Endodermal cell (in vitro differentiated cells): Measurements from ENCODE around the gene MPST. TPM values are rescaled to one million over a fixed set of nuclear protein-coding genes. Genes with fewer than 3 reads are reported as not detected.
A peak's percentile ranks its signal among the peaks of the same experiment; 100 is the strongest.

Experiments used
- DNase-seq: peaks from one replicate; pipeline ENCODE4 v3.0.0-alpha.2; 2017
- H3K27ac ChIP-seq: 2 replicates; pipeline ENCODE4 v1.5.1; 2013; ENCODE audit warnings: mild to moderate bottlenecking, low read depth, low read length, moderate library complexity
- H3K27me3 ChIP-seq: 2 replicates; pipeline ENCODE4 v1.6.1; 2013; ENCODE audit warnings: mild to moderate bottlenecking, low read length, moderate library complexity; ENCODE audit not compliant: insufficient read depth, control insufficient read depth, poor library complexity, severe bottlenecking
- H3K36me3 ChIP-seq: 2 replicates; pipeline ENCODE4 v1.7.0; 2013; ENCODE audit warnings: mild to moderate bottlenecking, low read length, moderate library complexity; ENCODE audit not compliant: control insufficient read depth, insufficient read depth
- H3K4me1 ChIP-seq: one replicate; pipeline ENCODE4 v1.7.0; 2013; ENCODE audit warnings: low read length; ENCODE audit not compliant: control insufficient read depth, insufficient read depth
- H3K4me3 ChIP-seq: 2 replicates; pipeline ENCODE4 v1.5.1; 2013; ENCODE audit warnings: mild to moderate bottlenecking, low read length, moderate library complexity
- H3K9ac ChIP-seq: 2 replicates; pipeline ENCODE4 v1.6.1; 2013; ENCODE audit warnings: mild to moderate bottlenecking, low read length, moderate library complexity; ENCODE audit not compliant: poor library complexity, severe bottlenecking; ENCODE audit errors: extremely low read depth
- H3K9me3 ChIP-seq: 2 replicates; pipeline ENCODE4 v1.6.1; 2013; ENCODE audit warnings: mild to moderate bottlenecking, low read length, moderate library complexity; ENCODE audit not compliant: control insufficient read depth
- H3K27ac Mint-ChIP-seq: 2 replicates; pipeline ENCODE4 v1.8.0; 2020; ENCODE audit warnings: mixed read lengths
- H3K27me3 Mint-ChIP-seq: 2 replicates; pipeline ENCODE4 v1.8.0; 2021; ENCODE audit warnings: mild to moderate bottlenecking, mixed read lengths; ENCODE audit not compliant: insufficient read depth
- H3K36me3 Mint-ChIP-seq: 2 replicates; pipeline ENCODE4 v1.8.0; 2020; ENCODE audit warnings: low read depth, mixed read lengths
- H3K4me1 Mint-ChIP-seq: 2 replicates; pipeline ENCODE4 v1.8.0; 2020; ENCODE audit warnings: mixed read lengths
- H3K4me3 Mint-ChIP-seq: 2 replicates; pipeline ENCODE4 v1.8.0; 2020; ENCODE audit warnings: mild to moderate bottlenecking, moderate library complexity, mixed read lengths
- H3K9me3 Mint-ChIP-seq: 2 replicates; pipeline ENCODE4 v1.8.0; 2020; ENCODE audit warnings: mild to moderate bottlenecking, mixed read lengths
- WGBS, 2 experiments: methylation state at CpG; one replicate each; pipeline versions ENCODE4 v1.1.5 to v1.1.7; 2013; ENCODE audit warnings: missing lambda C conversion rate in 2 of 2, mixed read lengths in 1 of 2; ENCODE audit not compliant: insufficient coverage in 1 of 2, insufficient read length in 1 of 2; 5-methylcytosine and 5-hydroxymethylcytosine counted together
- total RNA-seq, 2 donors: library from RNA; stranded (reverse); fragmentation: NEBNext Ultra II Directional in 1 of 2; extraction: Animal tissue kit (Norgen Biotek cat#: 25700) in 1 of 2; gene quantifications; 2 replicates in 1 of 2; 3 replicates in 1 of 2; pipeline ENCODE4 v1.2.1, GENCODE V29; 2021
- TF ChIP-seq, protein P1 (sequence below): fragments of 200-600 bp; sonication (generic); conservative IDR thresholded peaks from 2 replicates; pipeline ENCODE4 v1.5.0; 2021; ENCODE audit warnings: antibody characterized with exemption, mild to moderate bottlenecking

MPST gene
- total RNA-seq, 2 donors from 2014 or later: 71.7 to 74.6 TPM

DNA sequence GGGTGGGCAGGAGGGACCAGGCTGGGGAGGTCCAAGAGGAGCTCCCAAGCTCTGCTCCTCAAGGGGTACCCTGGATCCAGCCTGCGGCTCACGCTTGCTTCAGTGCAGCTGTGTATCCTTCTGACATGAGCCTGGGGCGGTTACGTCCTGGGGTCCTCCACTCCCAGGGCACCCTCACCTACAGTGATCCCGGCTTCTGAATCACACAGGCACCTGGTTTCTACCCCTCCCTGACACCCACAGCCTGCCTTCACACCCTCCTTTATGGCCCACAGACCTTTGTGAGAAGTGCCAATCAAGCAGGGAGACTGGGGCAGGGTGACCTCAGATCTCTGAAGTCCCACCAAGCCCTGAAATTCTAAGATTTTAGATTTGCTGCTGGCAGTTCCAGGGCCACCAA, 1.5 kb downstream of the MPST start:
- peaks cover 33% of the 10 kb centered on the region for H3K36me3 Mint-ChIP-seq
- H3K27me3 ChIP-seq: no peaks in the 10 kb centered on the region
- DNase-seq: no peak
- no peaks in the 10 kb centered on the region for H3K27me3 Mint-ChIP-seq
- H3K27ac Mint-ChIP-seq: no peak overlapping the region
- H3K4me3 ChIP-seq: no peak overlapping the region
- H3K9ac ChIP-seq: no peak overlapping the region
- peaks cover 32% of the 10 kb centered on the region for H3K36me3 ChIP-seq
- no peaks in the 10 kb centered on the region for H3K9me3 Mint-ChIP-seq
- TF ChIP-seq, protein P1, sequence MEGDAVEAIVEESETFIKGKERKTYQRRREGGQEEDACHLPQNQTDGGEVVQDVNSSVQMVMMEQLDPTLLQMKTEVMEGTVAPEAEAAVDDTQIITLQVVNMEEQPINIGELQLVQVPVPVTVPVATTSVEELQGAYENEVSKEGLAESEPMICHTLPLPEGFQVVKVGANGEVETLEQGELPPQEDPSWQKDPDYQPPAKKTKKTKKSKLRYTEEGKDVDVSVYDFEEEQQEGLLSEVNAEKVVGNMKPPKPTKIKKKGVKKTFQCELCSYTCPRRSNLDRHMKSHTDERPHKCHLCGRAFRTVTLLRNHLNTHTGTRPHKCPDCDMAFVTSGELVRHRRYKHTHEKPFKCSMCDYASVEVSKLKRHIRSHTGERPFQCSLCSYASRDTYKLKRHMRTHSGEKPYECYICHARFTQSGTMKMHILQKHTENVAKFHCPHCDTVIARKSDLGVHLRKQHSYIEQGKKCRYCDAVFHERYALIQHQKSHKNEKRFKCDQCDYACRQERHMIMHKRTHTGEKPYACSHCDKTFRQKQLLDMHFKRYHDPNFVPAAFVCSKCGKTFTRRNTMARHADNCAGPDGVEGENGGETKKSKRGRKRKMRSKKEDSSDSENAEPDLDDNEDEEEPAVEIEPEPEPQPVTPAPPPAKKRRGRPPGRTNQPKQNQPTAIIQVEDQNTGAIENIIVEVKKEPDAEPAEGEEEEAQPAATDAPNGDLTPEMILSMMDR: no peak
- H3K9me3 ChIP-seq: no peaks in the 10 kb centered on the region
- no peak overlapping the region for H3K27ac ChIP-seq
- peaks cover 11% of the 10 kb centered on the region for H3K4me1 ChIP-seq
- peaks cover 6% of the 10 kb centered on the region for H3K4me1 Mint-ChIP-seq
- peak overlapping the region; percentile 92 for H3K4me3 Mint-ChIP-seq
- WGBS, 2 experiments: 92 to 100% methylated on average over 2 to 5 of the region's 5 CpGs

DNA sequence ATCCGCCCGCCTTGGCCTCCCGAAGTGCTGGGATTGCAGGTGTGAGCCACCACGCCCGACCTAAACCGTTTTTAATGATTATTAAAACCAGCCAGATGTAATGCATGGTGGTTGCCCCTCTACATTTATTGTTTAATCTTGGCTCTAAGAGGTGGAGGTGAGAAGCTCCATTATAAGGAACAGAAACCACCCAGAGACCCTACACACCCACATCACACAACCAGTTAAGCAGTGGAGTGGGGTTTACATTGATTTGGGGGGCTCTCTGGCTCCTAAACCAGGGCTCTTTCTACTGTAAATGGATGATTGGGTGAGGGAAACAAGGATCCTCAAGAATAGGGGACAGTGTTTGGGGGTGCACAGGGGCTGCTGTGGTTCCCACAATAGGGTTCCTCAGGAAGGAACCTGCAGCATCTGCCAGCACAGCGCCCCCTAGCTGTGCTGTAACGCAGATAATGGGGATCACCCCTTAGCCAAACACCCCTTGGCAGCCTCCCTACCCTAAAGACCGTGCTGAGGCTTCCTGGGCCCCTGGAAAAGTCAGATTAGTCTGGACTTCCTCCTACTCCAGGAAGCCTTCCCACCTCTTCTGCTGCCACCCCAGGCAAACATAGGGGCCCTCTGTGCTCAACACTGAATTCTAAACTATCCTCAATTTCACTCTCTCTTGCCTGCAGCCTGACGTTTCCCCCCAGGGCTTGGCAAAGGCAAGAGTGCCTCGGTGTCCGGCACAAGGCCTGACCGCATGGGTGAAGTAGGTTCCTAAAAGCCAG, 2.4 kb downstream of the MPST start:
- Mint-ChIP-seq H3K9me3 (no peaks in the 10 kb centered on the region), H3K4me1 (peaks cover 6% of the 10 kb centered on the region), H3K4me3 (peak overlapping the region; percentile 27), H3K27ac (no peak overlapping the region), H3K36me3 (peaks cover 33% of the 10 kb centered on the region), H3K27me3 (no peaks in the 10 kb centered on the region)
- H3K9me3 ChIP-seq: no peaks in the 10 kb centered on the region
- 79 to 93% methylated on average over 6 to 13 of the region's 13 CpGs for whole genome bisulfite sequencing, 2 experiments
- TF ChIP-seq, protein P1: peak; percentile 85
- H3K27me3 ChIP-seq: no peaks in the 10 kb centered on the region
- no peak overlapping the region for H3K9ac ChIP-seq
- peaks cover 24% of the 10 kb centered on the region for H3K36me3 ChIP-seq
- peaks cover 8% of the 10 kb centered on the region for H3K4me1 ChIP-seq
- peak; percentile 73 for DNase-seq
- no peak overlapping the region for H3K4me3 ChIP-seq
- no peak overlapping the region for H3K27ac ChIP-seq

DNA sequence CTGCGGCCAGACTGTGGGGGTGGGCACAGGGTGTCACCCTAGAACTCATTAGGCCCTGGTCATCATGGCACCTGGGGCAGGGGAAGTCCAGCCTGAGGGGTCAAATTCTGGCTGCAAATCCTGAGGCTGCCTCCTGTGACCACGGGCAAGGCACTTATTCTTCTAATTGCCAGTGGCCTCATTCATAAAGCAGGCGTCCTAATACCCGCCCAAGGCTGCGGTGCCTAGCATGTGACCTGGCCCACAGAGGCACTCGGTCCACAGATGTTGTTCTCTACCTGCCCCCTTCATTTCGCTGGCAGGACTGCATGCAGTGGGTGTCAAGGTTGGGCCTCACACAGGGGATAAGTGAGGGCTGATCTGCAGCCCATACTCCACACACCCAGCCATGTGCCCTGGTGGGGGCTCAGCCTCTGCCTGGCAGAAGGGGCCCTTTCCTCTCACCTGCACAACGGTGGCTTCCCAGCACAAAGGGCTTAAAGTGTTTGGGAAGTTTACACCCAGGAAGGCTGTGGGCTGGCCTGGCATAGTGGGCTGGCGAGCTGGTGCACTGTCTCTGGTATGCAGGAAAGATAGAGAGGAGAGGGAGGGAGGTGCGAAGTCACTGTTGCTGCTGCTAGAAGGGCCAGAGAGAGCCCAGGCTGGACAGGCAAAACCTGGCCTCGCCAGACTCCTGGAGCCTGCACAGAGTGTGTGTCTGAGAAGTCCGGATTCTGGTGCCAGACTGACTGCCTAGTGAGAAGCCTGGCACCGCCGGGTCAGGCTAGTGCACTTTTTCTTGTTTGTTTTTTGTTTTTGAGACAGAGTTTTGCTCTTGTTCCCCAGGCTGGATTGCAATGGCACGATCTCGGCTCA, 3.2 kb downstream of the MPST start:
- Histone ChIP-seq H3K4me1 (peaks cover 8% of the 10 kb centered on the region), H3K9ac (no peak overlapping the region), H3K27ac (no peak overlapping the region), H3K36me3 (peaks cover 17% of the 10 kb centered on the region), H3K4me3 (no peak overlapping the region), H3K27me3 (no peaks in the 10 kb centered on the region), H3K9me3 (no peaks in the 10 kb centered on the region)
- Mint-ChIP-seq H3K27ac (no peak overlapping the region), H3K36me3 (peaks cover 29% of the 10 kb centered on the region), H3K4me1 (peaks cover 3% of the 10 kb centered on the region), H3K4me3 (no peak overlapping the region), H3K27me3 (no peaks in the 10 kb centered on the region), H3K9me3 (no peaks in the 10 kb centered on the region)
- 90 to 92% methylated on average over 15 to 16 of the region's 16 CpGs for WGBS, 2 experiments
- TF ChIP-seq, protein P1: no peak
- no peak for DNase-seq
